Measurements from ENCODE around the gene PTPA. TPM values are rescaled to one million over a fixed set of nuclear protein-coding genes. Genes with fewer than 3 reads are reported as not detected.

PTPA gene
- polyA plus RNA-seq (2012; ENCODE audit: low read depth, missing spikeins), result 42.1 TPM

DNA sequence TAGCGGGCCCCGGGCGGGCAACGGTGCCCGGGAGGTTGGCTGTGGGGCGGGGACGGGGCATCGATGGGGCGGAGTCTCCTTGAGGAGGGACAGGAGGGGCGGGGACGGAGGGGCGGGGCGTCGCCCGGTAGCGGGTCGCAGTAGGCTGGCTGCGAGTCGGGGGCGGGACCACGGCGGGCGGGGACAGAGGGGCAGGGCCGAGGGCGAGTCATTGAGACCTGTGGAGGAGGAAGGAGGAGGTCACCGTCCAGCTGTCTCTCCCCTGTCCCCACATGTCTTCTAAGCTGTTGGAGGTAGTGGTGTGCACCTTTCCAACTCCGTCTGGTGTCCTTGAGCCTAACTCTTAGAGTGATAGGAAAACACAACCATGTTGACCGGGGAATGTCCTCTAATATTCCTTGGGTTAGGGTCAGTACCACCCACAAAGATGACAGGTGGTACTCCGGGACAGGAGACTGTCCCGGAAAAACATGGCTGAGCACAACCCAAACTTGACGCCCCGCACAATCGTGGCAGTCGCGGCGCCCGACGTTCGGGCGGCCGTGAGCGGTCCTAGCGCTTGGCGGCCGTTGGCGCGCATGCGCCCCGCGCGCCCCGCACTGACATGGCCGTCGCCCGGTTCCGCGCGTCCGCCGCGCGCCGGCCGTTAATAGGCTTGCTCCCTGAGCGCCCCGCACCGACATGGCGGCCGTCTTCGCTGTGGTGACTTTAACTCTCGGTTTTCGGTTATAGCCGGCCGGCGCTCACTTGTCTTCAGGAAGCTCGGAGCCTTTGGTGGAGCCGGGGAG is at the start of gene PTPA, which contains the start of gene CRAT:
TSS of gene PTPA (plus strand) at position 676 of the 788 bp plus-strand sequence. CDS start 186 bp downstream, outside the sequence.
TSS of gene CRAT (minus strand) at position 54 of the 788 bp plus-strand sequence. CDS start 284 bp downstream, outside the sequence.
- peak; percentile 94 for FAIRE-seq
- peak; percentile 96 for TF ChIP-seq POLR2AphosphoS5 (IDR thresholded peaks at IDR 0.05; ENCODE audit: low read depth, low read length)
- peak; percentile 97 for TF ChIP-seq POLR2A (IDR thresholded peaks at IDR 0.05; ENCODE audit: low read depth, low read length)
- no peak for TF ChIP-seq SPI1 (IDR thresholded peaks at IDR 0.05; ENCODE audit: low read depth, low read length)
- no peak for TF ChIP-seq POU2F2 (IDR thresholded peaks at IDR 0.05; ENCODE audit: low read depth, low read length)
- peak; percentile 89 for TF ChIP-seq TAF1 (IDR thresholded peaks at IDR 0.05; ENCODE audit: low read depth, low read length)
- DNase-seq (ENCODE audit: insufficient read length, low spot score), result peak; percentile 100

DNA sequence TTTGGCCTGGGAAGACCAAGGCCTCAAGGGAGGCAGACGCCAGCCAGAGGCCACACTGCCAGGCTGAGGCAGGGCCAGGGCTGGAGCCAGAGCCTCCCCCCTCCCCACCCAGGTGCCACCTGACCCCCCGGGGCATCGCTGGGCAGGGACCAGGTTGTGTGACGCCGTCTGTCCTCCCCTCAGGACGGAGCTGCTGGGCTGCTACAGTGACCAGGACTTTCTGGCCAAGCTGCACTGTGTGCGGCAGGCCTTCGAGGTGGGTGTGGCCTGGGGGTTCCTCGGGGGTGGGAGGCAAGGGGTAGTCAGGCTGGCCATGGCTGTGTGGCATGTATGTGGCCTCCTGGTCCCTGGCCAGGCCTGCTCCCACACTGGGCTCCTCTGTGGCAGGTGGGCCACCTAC is 48.2 kb upstream of the PTPA start:
- DNase-seq (ENCODE audit: insufficient read length, low spot score) (no peak), FAIRE-seq (no peak)
- no peak for TF ChIP-seq PAX5 (IDR thresholded peaks at IDR 0.05; ENCODE audit: insufficient read depth, low read length, severe bottlenecking)
- TF ChIP-seq POU2F2 (IDR thresholded peaks at IDR 0.05; ENCODE audit: low read depth, low read length), result no peak
- no peak for TF ChIP-seq SPI1 (IDR thresholded peaks at IDR 0.05; ENCODE audit: low read depth, low read length)
- no peak for TF ChIP-seq POLR2AphosphoS5 (IDR thresholded peaks at IDR 0.05; ENCODE audit: low read depth, low read length)
- no peak for TF ChIP-seq POLR2A (IDR thresholded peaks at IDR 0.05; ENCODE audit: low read depth, low read length)
- no peak for TF ChIP-seq TAF1 (IDR thresholded peaks at IDR 0.05; ENCODE audit: low read depth, low read length)

DNA sequence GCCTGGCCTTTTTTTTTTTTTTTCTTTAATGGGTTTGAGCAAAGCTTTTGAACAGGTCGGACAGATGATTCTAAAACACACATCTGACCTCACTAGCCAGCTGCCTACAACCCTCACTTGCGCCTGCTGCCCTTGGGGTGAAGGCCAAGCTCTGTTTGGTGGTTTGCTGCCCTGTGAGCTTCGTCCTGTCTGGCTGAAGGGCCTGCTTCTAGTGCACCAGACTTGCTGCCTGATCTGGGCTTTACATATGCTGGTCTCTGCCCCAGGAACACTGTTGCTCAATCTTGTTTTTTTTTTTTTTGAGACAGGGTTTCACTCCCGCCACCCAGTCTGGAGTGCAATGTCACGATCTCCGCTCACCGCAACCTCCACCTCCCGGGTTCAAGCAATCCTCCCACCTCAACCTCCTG is 46.7 kb upstream of the PTPA start:
- TF ChIP-seq POLR2A (IDR thresholded peaks at IDR 0.05; ENCODE audit: low read depth, low read length) (no peak), TAF1 (IDR thresholded peaks at IDR 0.05; ENCODE audit: low read depth, low read length) (no peak), POU2F2 (IDR thresholded peaks at IDR 0.05; ENCODE audit: low read depth, low read length) (no peak)
- FAIRE-seq, result no peak
- no peak for DNase-seq (ENCODE audit: insufficient read length, low spot score)

DNA sequence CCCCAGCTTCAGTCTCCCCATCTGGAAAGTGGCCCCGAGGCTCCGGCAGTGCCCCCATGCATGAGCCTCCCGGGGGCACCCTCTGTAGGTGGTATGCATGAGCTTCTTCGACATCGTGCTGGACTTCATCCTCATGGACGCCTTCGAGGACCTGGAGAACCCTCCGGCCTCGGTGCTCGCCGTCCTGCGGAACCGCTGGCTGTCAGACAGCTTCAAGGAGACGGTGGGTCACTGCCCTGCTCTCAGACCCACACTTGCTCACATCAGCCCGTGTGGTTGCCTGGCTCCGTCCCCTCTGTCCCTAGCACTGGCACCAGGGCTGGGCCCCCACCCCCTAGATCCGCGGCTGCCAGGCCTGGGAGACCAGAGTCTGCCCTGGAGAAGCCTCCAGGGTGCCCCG is 43.1 kb upstream of the PTPA start:
- TF ChIP-seq POLR2AphosphoS5 (IDR thresholded peaks at IDR 0.05; ENCODE audit: low read depth, low read length), result no peak
- TF ChIP-seq PAX5 (IDR thresholded peaks at IDR 0.05; ENCODE audit: insufficient read depth, low read length, severe bottlenecking), result no peak
- TF ChIP-seq POU2F2 (IDR thresholded peaks at IDR 0.05; ENCODE audit: low read depth, low read length), result no peak
- no peak for TF ChIP-seq POLR2A (IDR thresholded peaks at IDR 0.05; ENCODE audit: low read depth, low read length)
- no peak for TF ChIP-seq TAF1 (IDR thresholded peaks at IDR 0.05; ENCODE audit: low read depth, low read length)
- TF ChIP-seq SPI1 (IDR thresholded peaks at IDR 0.05; ENCODE audit: low read depth, low read length), result no peak
- DNase-seq (ENCODE audit: insufficient read length, low spot score) (no peak), FAIRE-seq (no peak)

DNA sequence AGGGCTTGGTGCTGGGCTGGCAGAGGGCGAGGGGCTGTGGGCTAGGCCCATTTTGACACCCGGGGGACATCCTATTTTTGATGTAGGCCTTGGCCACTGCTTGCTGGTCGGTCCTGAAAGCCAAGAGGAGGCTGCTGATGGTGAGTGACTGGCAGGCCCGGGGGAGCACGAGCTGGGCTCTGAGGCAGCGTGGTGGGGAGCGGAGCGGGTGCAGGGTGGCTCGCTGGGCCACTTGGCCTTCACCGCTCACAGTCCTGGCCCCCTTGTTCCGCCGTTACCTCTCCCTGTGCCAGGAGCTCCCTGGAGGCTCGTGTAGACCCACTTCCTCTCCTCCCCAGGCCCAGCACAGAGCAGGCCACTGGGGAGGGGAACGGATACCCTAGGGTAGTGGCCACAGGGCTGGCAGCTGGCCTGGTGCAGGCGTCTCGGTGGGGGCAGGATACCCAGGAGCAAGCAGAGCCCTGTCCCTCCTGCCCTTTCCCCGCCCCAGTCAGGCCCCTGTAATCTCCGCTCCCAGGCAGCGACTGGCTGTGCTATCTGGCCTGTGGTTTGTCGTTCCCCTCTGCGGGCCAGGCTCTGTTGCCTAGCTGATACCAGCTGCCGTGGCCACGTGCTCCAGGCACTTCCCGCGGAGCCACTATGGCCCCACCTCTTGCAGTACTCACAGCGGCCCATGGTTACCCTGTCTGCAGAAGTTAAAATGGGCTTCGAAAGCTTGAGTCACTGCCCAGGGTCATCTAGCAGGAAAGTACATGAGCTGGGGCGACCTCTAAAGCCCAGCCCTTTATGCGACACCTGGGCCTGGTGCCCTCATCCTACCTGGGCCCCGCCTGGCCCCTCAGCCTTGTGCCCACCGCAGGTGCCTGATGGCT is 42.0 kb upstream of the PTPA start:
- no peak for FAIRE-seq
- DNase-seq (ENCODE audit: insufficient read length, low spot score), result no peak
- no peak for TF ChIP-seq POU2F2 (IDR thresholded peaks at IDR 0.05; ENCODE audit: low read depth, low read length)
- TF ChIP-seq SPI1 (IDR thresholded peaks at IDR 0.05; ENCODE audit: low read depth, low read length), result no peak
- TF ChIP-seq TAF1 (IDR thresholded peaks at IDR 0.05; ENCODE audit: low read depth, low read length), result no peak
- no peak for TF ChIP-seq POLR2AphosphoS5 (IDR thresholded peaks at IDR 0.05; ENCODE audit: low read depth, low read length)
- no peak for TF ChIP-seq POLR2A (IDR thresholded peaks at IDR 0.05; ENCODE audit: low read depth, low read length)
- TF ChIP-seq PAX5 (IDR thresholded peaks at IDR 0.05; ENCODE audit: insufficient read depth, low read length, severe bottlenecking), result no peak

DNA sequence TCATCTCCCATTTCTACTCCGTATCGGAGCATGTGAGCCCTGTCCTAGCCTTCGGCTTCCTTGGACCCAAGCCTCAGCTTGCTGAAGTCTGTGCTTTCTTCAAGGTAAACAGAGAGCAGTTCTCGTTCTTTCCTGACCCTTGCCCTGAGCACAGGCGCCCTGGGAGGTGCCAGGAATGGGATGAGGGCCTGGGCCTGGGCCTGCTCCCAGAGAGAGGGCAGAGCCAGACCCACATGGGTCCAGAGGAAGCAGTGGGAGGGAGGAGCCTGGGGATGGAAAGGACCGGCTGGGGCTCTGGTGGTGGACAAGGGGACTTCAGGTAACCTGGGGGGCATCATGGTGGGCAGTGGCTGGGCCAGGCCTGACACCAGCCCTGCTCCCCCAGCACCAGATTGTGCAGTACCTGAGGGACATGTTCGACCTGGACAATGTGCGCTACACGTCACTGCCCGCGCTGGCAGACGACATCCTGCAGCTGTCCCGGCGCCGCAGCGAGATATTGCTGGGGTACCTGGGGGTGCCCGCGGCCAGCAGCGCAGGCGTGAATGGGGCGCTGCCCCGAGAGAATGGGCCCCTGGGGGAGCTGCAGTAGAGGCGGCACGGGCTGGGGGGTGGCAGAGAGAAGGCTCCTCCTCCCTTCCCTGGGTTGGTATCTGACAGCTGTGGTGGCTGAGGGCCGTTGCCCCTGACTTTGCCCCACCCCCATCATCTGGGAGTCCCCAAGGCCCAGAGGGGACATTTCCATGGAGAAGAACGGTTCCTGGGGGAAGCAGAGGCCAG is 41.2 kb upstream of the PTPA start:
- no peak for TF ChIP-seq SPI1 (IDR thresholded peaks at IDR 0.05; ENCODE audit: low read depth, low read length)
- no peak for DNase-seq (ENCODE audit: insufficient read length, low spot score)
- no peak for FAIRE-seq

DNA sequence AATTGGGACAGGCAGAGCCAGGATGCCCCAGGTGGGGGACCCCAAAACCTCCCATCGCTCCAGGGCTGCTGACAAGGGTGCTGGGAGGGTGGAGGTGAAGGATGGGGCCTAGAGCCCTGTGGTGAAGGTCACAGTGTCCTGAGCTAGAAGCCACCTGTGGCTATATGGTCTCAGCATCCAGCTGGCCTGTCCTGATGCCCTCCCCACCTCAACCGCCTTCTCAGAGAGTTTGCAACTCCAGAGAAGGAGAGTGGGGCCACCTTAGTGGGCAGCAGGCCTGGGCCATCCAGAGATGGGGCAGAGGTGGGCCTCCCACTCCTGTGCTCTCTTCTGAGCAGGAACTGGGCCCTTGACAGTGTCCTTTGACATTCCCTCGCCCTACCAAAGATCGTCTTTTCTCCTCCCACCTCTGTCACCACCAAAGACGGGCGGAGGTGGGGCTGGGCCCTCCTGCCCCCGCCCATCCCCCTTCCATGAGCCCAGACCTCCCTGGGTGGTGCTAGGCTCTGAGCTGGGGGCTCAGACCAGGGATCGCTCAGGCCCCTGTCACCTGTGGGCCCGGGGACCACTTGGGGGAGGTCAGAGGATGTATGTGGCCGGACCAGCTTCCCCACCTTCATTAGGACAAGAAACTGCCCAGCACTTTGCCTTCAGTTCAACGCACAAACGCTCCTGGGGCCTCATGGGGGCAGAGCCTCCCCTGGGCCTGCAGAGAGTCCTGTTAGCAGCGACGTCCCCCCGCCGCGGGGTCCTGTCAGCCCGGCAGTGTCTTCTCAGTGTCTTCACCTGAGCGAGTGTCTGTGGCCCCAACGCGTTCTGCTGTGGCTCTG is 40.3 kb upstream of the PTPA start:
- no peak for DNase-seq (ENCODE audit: insufficient read length, low spot score)

DNA sequence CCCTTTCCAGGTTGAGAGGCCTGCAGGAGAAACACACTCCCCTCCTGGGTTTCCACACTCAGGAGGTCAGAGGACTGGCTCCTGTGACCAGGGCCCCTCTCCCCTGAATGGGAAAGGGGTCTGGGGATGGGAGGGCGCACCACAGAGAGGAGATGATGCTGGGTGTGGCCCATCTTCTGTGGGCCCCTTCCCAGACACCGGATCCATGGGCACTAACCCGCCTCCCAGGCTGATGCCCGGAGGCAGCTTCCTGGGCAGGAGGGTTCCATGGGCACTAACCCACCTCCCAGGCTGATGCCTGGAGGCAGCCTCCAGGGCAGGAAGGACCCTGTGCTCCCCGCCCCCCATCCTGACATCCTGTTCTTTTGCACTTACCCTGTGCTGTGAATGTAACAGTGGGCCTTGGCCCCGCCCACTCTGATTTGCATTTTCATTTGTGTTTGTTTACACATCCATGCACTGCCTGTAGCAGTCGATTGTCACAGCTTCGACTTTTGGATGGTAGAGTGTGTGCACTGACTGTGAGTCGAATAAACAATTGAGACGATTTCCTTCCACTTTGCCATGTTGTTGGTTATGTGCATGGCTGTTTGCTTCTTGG is 39.6 kb upstream of the PTPA start:
- DNase-seq (ENCODE audit: insufficient read length, low spot score) (no peak), FAIRE-seq (no peak)
- TF ChIP-seq POLR2A (IDR thresholded peaks at IDR 0.05; ENCODE audit: low read depth, low read length) (no peak), TAF1 (IDR thresholded peaks at IDR 0.05; ENCODE audit: low read depth, low read length) (no peak), PAX5 (IDR thresholded peaks at IDR 0.05; ENCODE audit: insufficient read depth, low read length, severe bottlenecking) (no peak), POU2F2 (IDR thresholded peaks at IDR 0.05; ENCODE audit: low read depth, low read length) (no peak), POLR2AphosphoS5 (IDR thresholded peaks at IDR 0.05; ENCODE audit: low read depth, low read length) (no peak), SPI1 (IDR thresholded peaks at IDR 0.05; ENCODE audit: low read depth, low read length) (no peak)

More for the DNA sequence above, 40.3 kb upstream of the PTPA start:
- TF ChIP-seq PAX5 (IDR thresholded peaks at IDR 0.05; ENCODE audit: insufficient read depth, low read length, severe bottlenecking) (no peak), POU2F2 (IDR thresholded peaks at IDR 0.05; ENCODE audit: low read depth, low read length) (no peak), POLR2AphosphoS5 (IDR thresholded peaks at IDR 0.05; ENCODE audit: low read depth, low read length) (no peak), POLR2A (IDR thresholded peaks at IDR 0.05; ENCODE audit: low read depth, low read length) (no peak), TAF1 (IDR thresholded peaks at IDR 0.05; ENCODE audit: low read depth, low read length) (no peak), SPI1 (IDR thresholded peaks at IDR 0.05; ENCODE audit: low read depth, low read length) (no peak)
- FAIRE-seq, result no peak
